ENCODE data around the gene CCDC60.

DNA sequence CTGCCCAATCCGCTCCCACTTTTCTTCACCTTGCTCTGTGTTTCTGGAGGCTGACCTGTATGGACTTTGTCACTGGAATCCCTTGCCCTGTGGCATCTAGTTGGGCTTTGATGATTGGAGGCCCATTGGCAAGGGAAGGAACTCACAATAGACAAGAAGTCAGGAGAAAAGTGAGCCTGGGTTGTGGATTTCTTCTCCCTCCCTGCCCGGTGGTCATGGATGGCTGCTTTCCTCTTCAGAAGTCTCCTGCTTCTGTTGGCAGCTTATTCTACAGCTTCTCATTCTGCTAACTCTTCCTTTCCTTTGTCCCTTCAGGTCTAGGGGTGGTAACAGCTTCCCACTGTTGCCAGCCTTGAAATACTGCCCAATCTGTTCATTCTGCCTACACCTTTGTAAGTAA is 13.9 kb upstream of the CCDC60 start:
- TF ChIP-seq, protein P1, sequence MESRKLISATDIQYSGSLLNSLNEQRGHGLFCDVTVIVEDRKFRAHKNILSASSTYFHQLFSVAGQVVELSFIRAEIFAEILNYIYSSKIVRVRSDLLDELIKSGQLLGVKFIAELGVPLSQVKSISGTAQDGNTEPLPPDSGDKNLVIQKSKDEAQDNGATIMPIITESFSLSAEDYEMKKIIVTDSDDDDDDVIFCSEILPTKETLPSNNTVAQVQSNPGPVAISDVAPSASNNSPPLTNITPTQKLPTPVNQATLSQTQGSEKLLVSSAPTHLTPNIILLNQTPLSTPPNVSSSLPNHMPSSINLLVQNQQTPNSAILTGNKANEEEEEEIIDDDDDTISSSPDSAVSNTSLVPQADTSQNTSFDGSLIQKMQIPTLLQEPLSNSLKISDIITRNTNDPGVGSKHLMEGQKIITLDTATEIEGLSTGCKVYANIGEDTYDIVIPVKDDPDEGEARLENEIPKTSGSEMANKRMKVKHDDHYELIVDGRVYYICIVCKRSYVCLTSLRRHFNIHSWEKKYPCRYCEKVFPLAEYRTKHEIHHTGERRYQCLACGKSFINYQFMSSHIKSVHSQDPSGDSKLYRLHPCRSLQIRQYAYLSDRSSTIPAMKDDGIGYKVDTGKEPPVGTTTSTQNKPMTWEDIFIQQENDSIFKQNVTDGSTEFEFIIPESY (IDR thresholded peaks at IDR 0.05; ENCODE audit: extremely low read depth, insufficient replicate concordance, low read length): no peak
- TF ChIP-seq EZH2 (IDR thresholded peaks at IDR 0.05): no peak
- TF ChIP-seq, protein P2, sequence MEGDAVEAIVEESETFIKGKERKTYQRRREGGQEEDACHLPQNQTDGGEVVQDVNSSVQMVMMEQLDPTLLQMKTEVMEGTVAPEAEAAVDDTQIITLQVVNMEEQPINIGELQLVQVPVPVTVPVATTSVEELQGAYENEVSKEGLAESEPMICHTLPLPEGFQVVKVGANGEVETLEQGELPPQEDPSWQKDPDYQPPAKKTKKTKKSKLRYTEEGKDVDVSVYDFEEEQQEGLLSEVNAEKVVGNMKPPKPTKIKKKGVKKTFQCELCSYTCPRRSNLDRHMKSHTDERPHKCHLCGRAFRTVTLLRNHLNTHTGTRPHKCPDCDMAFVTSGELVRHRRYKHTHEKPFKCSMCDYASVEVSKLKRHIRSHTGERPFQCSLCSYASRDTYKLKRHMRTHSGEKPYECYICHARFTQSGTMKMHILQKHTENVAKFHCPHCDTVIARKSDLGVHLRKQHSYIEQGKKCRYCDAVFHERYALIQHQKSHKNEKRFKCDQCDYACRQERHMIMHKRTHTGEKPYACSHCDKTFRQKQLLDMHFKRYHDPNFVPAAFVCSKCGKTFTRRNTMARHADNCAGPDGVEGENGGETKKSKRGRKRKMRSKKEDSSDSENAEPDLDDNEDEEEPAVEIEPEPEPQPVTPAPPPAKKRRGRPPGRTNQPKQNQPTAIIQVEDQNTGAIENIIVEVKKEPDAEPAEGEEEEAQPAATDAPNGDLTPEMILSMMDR (IDR thresholded peaks at IDR 0.05 in 2 of 3, conservative IDR thresholded peaks at IDR 0.05 in 1 of 3; ENCODE audit: borderline replicate concordance in 1 of 3, insufficient read depth in 1 of 3, low read depth in 2 of 3, low read length in 2 of 3): no peak

All from HCT116 (cell line).